Measurements from ENCODE around the gene TSC22D3.
A peak's percentile ranks its signal among the peaks of the same experiment; 100 is the strongest.

The TSC22D3 gene

GRCh38 chrX:107711521-107712181 is 63.9 kb downstream of the TSC22D3 start:
- DNase-seq (ENCODE audit: low read depth) = no peak
- TF ChIP-seq, protein P1, sequence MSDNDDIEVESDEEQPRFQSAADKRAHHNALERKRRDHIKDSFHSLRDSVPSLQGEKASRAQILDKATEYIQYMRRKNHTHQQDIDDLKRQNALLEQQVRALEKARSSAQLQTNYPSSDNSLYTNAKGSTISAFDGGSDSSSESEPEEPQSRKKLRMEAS (IDR thresholded peaks at IDR 0.05; ENCODE audit: low read depth, low read length) = no peak
- TF ChIP-seq POLR2A (IDR thresholded peaks at IDR 0.05; ENCODE audit: extremely low read depth, insufficient read length) (no peak), MYC (IDR thresholded peaks at IDR 0.05; ENCODE audit: low read depth, low read length) (no peak)
- TF ChIP-seq, protein P2, sequence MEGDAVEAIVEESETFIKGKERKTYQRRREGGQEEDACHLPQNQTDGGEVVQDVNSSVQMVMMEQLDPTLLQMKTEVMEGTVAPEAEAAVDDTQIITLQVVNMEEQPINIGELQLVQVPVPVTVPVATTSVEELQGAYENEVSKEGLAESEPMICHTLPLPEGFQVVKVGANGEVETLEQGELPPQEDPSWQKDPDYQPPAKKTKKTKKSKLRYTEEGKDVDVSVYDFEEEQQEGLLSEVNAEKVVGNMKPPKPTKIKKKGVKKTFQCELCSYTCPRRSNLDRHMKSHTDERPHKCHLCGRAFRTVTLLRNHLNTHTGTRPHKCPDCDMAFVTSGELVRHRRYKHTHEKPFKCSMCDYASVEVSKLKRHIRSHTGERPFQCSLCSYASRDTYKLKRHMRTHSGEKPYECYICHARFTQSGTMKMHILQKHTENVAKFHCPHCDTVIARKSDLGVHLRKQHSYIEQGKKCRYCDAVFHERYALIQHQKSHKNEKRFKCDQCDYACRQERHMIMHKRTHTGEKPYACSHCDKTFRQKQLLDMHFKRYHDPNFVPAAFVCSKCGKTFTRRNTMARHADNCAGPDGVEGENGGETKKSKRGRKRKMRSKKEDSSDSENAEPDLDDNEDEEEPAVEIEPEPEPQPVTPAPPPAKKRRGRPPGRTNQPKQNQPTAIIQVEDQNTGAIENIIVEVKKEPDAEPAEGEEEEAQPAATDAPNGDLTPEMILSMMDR (IDR thresholded peaks at IDR 0.05; ENCODE audit: low read depth, low read length) = no peak
- H3K4me3 ChIP-seq (ENCODE audit: low read depth, low read length) = peak overlapping the region; percentile 40

GRCh38 chrX:107710617-107711391 is 64.8 kb downstream of the TSC22D3 start:
- TF ChIP-seq, protein P2 (IDR thresholded peaks at IDR 0.05; ENCODE audit: low read depth, low read length) = no peak
- TF ChIP-seq MYC (IDR thresholded peaks at IDR 0.05; ENCODE audit: low read depth, low read length) (no peak), POLR2A (IDR thresholded peaks at IDR 0.05; ENCODE audit: extremely low read depth, insufficient read length) (no peak)
- TF ChIP-seq, protein P1 (IDR thresholded peaks at IDR 0.05; ENCODE audit: low read depth, low read length) = 0 out of 2 replicates have a peak, but pooled peaks have one; percentile 11
- no peak overlapping the region for H3K4me3 ChIP-seq (ENCODE audit: low read depth, low read length)
- DNase-seq (ENCODE audit: low read depth) = peak; percentile 94

DNA sequence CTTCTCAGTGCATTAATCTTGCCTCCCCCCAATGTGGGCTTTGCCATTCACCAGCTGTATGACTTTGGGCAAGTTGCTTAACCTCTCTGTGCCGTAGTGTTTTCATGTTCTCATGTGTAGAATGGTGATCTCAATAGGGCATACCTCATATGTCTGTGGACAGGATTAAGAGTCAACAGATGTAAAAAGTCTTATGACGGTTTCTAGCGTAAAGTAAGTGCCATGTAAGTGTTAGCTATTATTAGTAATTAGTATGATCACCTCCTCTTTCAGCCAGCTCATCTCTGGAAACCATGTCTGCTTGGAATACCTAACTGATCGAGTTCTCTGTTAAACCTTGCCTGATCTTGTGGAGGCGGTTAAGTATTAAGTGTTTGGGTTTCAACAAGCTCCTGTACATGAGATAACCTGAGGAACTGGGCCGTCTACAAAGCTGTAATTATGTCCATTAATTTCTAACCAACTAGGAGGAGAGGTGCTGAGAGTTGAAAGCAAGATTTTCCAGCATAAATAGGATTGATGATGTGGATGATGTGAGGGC is 66.3 kb downstream of the TSC22D3 start:
- no peak overlapping the region for H3K4me3 ChIP-seq (ENCODE audit: low read depth, low read length)
- DNase-seq (ENCODE audit: low read depth) = no peak
- TF ChIP-seq, protein P1 (IDR thresholded peaks at IDR 0.05; ENCODE audit: low read depth, low read length) = no peak
- no peak for TF ChIP-seq POLR2A (IDR thresholded peaks at IDR 0.05; ENCODE audit: extremely low read depth, insufficient read length)
- TF ChIP-seq, protein P2 (IDR thresholded peaks at IDR 0.05; ENCODE audit: low read depth, low read length) = no peak
- TF ChIP-seq MYC (IDR thresholded peaks at IDR 0.05; ENCODE audit: low read depth, low read length) = no peak

- TF ChIP-seq, protein P1 (IDR thresholded peaks at IDR 0.05; ENCODE audit: low read depth, low read length) = no peak
- TF ChIP-seq, protein P2 (IDR thresholded peaks at IDR 0.05; ENCODE audit: low read depth, low read length) = no peak
- no peak for TF ChIP-seq MYC (IDR thresholded peaks at IDR 0.05; ENCODE audit: low read depth, low read length)
- TF ChIP-seq POLR2A (IDR thresholded peaks at IDR 0.05; ENCODE audit: extremely low read depth, insufficient read length) = no peak
Measured at GRCh38 chrX:107708762-107709161, 66.8 kb downstream of the TSC22D3 start.

GRCh38 chrX:107707866-107708265 is 67.7 kb downstream of the TSC22D3 start:
- DNase-seq (ENCODE audit: low read depth) = no peak
- H3K4me3 ChIP-seq (ENCODE audit: low read depth, low read length) = no peak overlapping the region
- TF ChIP-seq POLR2A (IDR thresholded peaks at IDR 0.05; ENCODE audit: extremely low read depth, insufficient read length) = no peak
- TF ChIP-seq, protein P2 (IDR thresholded peaks at IDR 0.05; ENCODE audit: low read depth, low read length) = no peak
- TF ChIP-seq, protein P1 (IDR thresholded peaks at IDR 0.05; ENCODE audit: low read depth, low read length) = no peak
- no peak for TF ChIP-seq MYC (IDR thresholded peaks at IDR 0.05; ENCODE audit: low read depth, low read length)

More at GRCh38 chrX:107708762-107709161, 66.8 kb downstream of the TSC22D3 start:
- H3K4me3 ChIP-seq (ENCODE audit: low read depth, low read length) = no peak overlapping the region
- DNase-seq (ENCODE audit: low read depth) = no peak
